ENCODE measurements around the gene RPL13A.

- TF ChIP-seq CTCF (IDR thresholded peaks at IDR 0.05) (no peak), POLR2A (IDR thresholded peaks at IDR 0.05) (no peak)
Measured at GRCh38 chr19:49474542-49474924, 12.9 kb upstream of the RPL13A start.

Data from tibial nerve (tissue), 3 donors.